HG02610 (cell line): ENCODE data around the gene CRACR2A.
A peak's percentile ranks its signal among the peaks of the same experiment; 100 is the strongest.

Experiments used
- ATAC-seq: cut with Tn5 transposase; IDR thresholded peaks from one replicate; pipeline ENCODE4 v1.9.1; 2021; ENCODE audit warnings: mild to moderate bottlenecking, moderate library complexity; ENCODE audit not compliant: unreplicated experiment

The CRACR2A gene, protein sequence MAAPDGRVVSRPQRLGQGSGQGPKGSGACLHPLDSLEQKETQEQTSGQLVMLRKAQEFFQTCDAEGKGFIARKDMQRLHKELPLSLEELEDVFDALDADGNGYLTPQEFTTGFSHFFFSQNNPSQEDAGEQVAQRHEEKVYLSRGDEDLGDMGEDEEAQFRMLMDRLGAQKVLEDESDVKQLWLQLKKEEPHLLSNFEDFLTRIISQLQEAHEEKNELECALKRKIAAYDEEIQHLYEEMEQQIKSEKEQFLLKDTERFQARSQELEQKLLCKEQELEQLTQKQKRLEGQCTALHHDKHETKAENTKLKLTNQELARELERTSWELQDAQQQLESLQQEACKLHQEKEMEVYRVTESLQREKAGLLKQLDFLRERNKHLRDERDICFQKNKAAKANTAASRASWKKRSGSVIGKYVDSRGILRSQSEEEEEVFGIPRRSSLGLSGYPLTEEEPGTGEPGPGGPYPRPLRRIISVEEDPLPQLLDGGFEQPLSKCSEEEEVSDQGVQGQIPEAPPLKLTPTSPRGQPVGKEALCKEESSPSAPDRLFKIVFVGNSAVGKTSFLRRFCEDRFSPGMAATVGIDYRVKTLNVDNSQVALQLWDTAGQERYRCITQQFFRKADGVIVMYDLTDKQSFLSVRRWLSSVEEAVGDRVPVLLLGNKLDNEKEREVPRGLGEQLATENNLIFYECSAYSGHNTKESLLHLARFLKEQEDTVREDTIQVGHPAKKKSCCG

DNA sequence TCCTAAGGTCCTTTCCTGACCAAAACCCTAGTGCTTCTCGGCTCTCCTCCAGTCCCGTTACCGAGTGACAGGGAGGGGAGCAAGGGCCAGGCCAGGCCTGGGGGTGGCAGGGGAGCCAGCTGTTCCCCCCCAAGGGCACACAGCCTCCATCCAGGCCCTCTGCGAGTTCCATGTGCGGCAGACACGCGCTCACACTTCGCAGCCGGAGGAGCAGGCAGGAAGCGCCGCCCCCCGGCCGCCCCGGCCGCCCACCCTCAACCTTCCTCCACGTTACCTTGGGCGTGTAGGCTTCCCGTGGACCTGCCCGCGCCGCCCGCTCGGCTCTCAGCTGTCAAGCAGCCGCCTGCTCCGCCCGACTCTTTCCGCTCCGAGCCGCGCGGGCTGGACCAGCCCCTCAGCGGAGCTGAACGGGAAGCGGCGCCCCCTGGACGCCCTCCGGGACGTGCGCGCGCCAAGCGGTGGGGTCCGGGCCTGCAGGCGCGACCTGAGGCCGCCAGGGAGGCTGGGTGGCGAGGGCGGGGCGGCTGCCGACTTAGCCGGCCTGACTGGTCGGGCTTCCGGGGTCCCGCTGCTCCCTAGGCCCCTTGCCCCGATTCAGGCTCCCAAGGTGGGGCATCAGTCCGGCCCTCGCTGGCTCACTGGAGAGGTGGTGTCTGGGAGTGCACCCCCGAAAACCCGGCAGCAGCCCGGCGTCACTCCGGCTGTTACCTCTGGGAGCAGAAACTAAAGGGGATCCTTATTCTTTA is at the start of gene CRACR2A:
TSS of gene CRACR2A (minus strand) at position 369 of the 746 bp plus-strand sequence. CDS start 56,110 bp downstream, outside the sequence.
- peak; percentile 83 for ATAC-seq

DNA sequence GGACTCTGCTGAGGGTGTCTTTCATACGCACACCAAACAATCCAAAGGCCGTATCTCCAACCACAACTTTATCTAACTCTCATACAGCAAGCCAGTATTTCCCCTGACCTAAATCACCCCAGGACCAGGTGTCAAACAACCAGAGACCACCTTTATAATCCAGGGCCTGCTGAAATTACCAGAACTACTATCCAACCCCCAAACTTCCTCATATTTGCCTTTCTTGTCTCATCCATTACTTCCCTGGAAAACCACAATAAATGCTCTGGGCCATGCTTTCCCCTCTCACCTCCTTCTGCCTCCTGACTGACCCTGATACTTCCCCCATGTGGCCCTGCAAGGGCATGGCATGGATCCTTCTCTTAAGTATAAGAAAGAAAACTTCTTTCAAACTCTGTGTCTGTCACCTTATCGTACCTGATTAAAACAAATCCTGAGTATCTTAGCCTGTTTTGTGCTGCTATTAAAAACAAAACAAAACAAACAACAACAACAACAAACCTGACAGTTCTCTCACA is 44.7 kb upstream of the CRACR2A start:
- ATAC-seq = no peak

DNA sequence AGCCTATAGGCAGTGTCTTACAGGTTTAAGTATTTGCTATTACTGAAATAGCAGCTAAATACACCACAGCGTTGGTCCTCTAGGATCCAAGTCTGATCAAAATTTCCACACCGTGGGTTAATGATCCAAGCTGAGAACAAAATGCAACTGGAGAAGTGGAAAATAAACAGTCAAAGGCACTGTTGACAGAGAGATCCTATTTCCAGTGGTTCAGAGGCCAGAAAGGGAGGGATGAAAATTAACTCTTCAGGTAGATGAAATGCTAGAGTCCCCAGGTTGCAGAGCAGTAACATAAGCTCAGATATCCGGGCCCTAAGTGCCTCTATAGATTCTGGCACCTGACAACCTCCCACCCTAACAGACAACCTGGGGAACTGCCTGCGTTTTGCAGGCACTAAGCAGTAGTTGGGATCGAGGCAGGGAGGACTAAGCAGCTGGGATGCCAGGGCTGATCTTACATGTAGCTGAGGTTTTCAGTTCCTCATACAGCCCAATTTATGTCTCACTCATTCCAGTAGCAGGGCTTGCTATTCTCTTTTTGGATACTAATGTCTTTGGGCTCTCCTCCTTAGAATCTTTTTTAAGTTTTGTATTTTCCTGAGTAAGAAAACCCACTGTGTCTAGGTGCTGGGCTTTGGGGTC is 42.7 kb upstream of the CRACR2A start:
- ATAC-seq = no peak

DNA sequence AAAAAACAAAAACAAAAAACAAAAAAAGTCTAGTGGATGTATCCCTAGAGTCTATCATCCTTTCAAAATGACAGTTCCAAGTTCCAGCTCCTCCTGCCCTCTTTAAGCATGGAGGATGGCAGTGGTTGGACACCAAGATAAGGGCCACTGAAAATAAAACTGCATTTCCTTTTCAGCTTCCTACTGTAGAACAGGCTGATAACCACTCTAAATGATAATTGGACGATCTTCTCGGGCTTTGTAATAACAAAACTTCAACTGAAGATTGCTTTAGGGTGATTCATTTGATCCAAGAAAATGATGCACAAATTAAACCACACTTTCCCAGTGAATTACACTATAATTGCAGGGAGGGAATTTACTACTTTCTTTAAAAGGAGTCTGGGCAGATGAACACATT is 42.2 kb upstream of the CRACR2A start:
- ATAC-seq = no peak

DNA sequence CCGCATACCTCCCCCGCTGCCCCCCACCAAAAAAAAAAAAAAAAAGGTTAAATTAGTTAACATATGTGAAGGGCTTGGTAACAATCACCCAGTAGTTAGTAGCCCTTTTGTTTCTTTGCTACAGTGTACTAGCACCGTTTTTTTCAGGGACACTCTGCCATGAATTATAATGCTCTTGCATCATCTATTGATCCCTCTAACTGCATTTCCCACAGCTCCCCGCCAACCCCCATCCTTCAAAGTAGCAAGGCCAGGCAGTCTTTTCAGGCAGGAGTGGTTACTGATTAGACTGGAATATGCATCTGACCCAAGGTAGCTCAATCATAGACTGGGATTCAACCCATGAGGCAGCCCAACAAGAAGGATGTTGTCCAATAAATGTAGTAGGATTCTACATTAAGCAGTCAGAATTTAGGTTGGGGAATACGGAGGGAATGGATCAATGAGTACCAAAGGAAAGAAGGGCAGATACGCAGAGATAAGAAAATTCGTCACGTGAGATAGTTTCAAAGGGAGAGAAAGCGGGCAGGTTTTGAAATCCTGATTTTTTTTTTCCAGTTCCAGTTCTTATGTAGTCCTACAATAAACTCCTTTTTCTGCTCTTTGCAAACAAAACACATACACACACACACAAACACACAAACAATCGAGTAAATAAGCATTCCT is 39.8 kb upstream of the CRACR2A start:
- ATAC-seq = no peak

DNA sequence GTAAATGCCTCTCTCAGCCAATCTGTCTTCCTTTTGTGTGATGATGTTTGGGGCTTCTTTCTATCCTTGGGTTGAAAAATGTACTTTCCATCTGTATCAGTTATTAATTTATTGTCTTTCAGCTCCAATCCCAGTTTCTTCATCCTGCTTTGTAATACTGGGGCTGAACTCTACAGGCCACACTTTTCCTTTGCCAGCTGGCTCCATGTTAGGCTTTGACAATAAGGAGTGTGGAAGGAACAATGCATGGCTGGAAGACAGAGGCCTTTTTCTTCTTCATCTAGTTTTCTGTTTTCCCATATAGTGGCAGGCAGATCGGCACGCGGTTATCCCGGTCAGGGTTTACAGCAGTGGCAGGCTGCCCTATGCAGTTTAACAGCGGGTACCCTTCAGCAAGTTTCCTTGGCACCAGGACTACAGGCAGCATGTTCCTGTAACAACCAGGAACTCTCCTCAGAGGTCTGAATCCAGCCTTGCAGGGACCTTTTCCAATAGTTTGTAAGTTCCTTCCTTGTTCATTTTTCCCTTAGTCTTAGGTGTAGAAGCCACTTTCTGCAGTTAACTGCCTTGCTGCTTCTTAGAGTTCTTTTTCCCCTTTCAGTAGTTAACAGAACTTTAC is 38.5 kb upstream of the CRACR2A start:
- no peak for ATAC-seq

DNA sequence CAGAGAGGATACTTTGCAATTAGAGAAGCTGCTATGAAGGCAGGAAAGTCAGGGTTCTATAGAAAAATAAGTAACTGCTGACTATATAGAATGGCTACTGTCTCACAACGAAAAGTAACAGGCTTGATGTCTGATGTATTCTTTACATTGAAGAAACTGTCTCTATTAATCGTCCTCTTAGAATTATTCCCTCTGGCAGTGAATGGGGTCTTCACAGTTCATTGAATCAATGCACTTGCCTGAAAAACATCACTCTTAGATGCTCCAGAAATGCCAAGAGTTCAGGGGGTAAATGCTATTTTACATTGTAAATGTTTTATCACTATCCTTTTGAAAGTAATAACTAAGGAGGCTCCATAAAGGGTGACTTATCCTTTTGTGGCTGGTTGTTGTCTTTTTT is 37.7 kb upstream of the CRACR2A start:
- ATAC-seq = no peak

DNA sequence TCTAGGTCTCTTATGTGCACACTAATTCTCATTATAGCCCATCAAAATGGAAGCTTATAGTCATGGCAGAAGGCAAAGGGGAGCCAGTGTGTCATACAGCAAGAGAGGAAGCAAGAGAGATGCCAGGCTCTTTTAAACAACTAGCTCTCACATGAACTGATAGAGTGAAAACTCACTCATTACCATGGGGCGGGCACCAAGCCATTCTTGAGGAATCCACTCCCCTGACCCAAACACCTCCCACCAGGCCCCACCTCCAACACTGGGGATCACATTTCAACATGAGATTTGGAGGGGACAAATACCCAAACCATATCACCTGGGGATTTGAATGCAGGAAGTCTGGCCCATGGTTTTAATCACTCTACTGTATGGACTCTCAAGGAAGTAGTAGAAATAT is 36.9 kb upstream of the CRACR2A start:
- no peak for ATAC-seq

DNA sequence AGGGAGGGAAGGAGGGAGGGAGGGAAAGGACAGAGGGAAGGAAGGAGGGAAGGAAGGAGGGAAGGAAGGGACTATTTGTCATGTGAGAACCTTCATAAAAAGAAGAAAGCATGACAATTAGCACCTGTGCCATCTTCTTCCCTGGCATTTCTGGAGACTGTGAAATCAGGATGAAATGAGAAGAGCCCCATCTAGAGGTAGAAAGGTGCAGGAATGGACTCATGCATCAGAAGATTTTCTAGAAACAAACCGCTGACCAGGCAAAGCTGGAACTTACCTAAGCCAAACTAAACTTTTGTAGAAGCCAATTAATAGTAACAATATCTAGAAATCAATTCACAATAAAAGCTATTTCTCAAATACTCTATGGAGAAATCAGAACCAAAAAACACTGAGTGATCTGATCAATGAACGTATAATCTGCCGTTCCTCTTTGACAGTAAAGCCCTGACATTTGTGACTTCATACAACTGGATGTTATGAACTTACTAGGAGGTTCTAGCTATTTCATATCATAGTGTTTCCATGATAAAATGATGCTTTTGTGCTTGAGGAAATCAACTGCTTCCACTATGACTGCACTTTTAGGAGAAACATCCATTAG is 24.4 kb upstream of the CRACR2A start:
- ATAC-seq = no peak

DNA sequence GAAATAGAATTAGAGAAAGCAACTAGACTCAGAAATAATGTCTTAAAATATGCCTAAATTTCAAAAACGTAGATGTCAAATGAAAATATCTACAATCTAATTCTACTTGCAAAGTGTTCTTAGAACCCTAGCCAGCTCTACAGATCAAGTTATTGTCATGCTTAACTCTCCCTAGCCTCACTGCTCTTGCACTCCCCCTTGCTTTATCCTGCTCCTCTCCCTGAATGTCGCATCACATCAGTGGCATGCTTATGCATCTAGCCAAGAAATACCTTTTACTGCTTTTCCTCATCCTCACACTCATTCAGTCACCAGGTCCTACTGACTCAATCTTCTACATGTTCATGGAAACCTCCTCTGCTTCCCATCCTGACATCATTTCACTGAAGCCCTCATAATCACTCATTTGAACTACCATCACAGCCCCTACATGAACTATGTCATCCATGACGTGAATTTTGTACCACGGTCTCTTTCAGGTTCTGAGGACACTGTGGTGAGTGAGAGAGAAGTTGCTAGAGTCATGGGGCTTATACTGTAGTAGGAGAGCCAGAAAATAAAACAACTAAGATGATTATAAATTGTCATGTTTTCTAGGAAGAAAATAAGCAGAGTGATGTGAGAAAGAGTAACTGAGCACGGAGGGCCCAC is 22.6 kb upstream of the CRACR2A start:
- ATAC-seq = no peak

DNA sequence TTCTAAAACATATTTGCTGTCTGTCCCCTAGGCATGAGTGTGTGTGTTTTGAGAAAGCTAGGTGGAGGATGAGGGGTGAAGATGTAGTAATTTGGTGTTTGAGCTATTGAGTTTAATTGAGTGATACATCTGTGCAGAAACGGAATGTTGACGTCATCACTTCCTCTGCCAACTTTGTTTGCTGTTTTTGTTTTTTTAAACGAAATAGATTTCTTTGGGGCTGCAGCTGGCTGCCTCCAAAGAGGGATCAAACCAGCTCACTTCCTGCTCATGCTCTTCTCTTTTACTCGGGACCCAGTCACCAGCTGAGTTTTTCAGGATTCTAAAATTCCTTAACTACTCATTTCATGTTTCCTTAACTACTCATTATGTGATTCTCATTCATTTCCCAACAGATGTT is 19.5 kb upstream of the CRACR2A start:
- no peak for ATAC-seq

DNA sequence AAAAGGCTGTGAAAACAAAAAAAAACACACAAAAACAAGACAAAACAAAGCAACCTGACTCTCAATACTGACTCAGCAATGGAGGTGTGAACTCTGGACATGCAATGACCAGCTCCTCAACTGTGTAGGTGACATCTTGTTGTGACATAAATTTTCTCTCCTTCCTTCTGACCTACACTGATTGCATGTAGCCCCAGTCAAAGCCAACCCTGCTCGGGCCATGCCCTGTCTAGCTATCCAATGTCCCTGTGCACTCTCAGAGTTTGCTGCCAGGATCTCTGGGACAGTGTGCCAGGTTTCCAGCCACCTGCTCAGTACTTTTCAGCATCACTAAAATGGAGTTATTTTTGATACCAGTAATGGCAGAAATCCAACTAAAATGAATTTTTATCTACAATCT is 18.9 kb upstream of the CRACR2A start:
- ATAC-seq = no peak

DNA sequence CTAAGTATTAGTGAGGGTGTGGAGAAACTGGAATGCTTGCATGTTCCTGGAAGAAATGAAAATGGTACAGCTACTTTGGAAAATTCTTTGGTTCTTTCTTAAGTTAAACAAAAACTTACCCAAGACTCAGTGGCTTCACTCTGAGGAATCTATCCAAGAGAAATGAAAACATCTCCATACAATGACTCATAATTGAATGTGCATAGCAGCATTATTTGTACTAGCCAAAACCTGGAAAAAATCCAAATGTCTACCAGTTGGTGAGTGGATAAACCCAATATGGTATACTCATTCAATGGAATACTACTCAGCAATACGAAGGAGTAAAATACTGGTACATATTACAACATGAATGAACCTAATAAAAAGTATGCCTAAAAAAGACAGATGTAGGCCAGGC is 18.0 kb upstream of the CRACR2A start:
- ATAC-seq = no peak

DNA sequence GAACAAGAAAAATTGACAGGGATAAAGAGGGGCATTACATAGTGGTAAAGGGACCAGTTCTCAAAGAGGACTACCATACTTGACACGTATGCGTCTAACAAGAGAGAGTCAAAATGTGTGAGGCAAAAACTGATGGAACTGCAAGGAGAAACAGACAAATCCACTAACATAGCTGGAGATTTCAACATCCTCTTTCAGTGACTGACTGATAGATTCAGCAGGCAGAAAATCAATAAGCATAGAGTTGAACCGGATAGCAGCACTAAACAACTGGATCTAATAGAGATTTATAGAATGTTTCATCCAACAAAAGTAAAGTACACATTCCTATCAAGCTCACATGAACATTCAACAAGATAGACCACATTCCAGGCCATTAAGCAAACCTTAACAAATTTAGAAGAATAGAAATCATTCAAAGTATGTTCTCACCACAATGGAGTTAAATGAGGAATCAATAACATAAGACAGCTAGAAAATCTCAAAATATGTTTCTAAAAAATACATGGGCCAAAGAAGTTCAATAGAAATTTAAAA is 16.1 kb upstream of the CRACR2A start:
- ATAC-seq = no peak

DNA sequence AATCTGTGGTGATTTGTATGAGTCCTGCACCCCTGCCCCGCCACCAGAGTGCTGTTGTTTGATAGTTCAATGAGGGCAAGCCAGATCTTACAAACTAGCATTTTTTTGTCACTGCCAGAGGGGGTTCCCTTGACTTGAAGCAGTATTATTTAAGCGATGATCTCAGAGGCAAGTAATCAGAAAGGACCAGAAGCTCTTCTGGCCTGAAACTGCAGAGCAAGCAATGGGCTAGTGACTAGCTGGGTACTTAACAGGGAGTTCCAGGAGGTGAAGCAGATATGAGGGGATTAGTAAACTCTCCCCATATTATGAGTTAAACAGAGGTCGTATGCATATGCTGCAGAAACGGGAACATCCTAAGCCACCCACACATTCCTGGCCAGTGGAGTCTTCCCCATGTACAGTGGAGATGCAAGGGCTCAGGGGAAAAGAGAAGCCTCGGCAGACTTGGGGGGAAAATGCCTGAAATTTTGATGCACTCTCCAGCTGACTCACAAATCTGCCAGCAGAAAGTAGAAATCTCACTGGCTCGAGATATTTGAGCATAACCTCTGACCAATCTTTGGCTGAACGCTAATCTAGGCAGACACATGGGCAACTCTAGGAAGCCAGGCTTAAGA is 8.3 kb upstream of the CRACR2A start:
- ATAC-seq = no peak

DNA sequence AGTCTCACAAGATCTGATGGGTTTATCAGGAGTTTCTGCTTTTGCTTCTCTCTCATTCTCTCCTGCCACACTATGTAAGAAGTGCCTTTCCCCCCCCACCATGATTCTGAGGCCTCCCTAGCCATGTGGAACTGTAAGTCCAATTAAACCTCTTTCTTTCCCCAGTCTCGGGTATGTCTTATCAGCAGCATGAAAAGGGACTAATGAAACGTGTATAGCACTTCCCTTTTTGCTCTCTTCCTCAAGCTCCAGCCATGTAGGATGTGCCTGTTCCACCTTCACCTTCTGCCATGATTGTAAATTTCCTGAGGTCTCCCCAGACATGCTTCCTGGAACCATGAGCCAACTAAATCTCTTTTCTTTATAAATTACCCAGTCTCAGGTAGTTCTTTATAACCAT is 7.0 kb upstream of the CRACR2A start:
- ATAC-seq = no peak

DNA sequence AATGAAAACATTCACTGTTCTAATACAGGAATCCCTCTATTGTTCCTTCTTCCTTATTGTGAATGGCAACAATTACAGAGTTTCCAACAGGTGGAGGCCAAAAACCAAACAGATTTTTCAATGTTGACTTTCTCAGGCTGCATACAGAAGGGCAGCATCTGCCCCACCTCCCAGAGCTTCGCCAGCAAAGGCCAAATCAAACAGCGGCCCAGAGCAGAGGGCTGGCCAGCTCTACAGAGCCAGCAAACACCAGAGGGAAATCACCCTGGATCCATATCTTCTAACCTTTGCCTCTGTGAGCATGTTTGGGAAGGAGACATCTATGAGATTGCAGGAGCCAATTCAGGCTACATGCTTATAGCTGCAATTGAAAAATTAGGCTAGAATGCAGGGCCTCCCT is 4.4 kb upstream of the CRACR2A start:
- ATAC-seq = no peak

DNA sequence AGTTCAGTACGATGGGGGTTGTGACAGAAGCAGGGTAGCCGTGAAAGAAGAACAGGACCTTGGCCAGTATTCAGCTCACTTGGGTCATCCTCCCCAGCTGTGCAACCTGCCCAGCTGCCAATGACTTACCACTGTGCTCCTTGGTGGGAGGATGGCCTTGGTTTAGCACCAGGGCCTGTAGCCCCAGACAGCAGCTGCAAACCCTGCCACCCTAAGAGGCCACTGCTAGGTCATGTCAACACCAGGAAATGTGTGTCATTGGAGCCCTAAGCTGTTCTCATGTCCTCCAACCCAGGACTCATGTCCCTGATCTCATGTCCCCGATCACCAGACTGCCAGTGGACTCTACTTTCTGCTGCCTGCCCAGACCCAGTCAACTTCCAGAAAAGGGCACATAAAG is 3.0 kb upstream of the CRACR2A start:
- ATAC-seq = no peak
